Measurements from ENCODE around the gene IFT88. TPM values are rescaled to one million over a fixed set of nuclear protein-coding genes. Genes with fewer than 3 reads are reported as not detected.

Gene IFT88
- total and polyA plus RNA-seq, 2 of the 8 experiments (the other 6 are each of a cell fraction or from before 2014, with no cell fraction given): 1.7 to 5.8 TPM

DNA sequence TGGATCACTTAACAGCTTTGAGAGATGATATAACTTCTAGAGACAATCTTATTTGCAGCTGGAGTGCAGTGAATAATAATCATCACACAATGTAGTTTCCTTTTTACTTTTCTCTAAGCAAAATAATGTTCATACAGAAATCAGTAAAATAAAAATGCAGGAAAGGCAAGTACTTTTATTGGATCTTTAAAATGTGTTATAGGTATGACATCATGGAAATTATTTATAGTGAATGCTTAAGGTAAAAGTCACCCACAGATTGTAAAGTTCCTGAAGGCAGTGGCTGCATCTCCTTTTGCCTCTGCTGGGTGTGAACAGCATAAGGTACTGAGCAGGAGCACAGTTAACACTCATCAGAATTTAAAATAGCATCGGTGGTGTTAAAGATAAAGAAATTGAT, 119.2 kb downstream of the IFT88 start:
- Histone ChIP-seq H3K4me3 (ENCODE audit: extremely low read depth in 1 of 4, insufficient read depth in 2 of 4, low read depth in 3 of 4, low read length in 4 of 4) (no peak overlapping the region), H2AFZ (ENCODE audit: low read length) (no peak overlapping the region), H4K20me1 (replicated peaks in 1 of 2; ENCODE audit: control insufficient read depth in 1 of 2, insufficient read depth in 2 of 2, low read length in 2 of 2) (no peaks in the 10 kb centered on the region), H3K9me3 (ENCODE audit: insufficient read depth in 2 of 2, low read depth in 1 of 2, low read length in 1 of 2) (no peaks in the 10 kb centered on the region), H3K79me1 (ENCODE audit: low read depth, low read length) (no peaks in the 10 kb centered on the region), H3K79me2 (ENCODE audit: control insufficient read depth in 1 of 2, insufficient read depth in 2 of 2, low read length in 2 of 2) (no peaks in the 10 kb centered on the region), H3K4me1 (replicated peaks in 1 of 4; ENCODE audit: control insufficient read depth in 3 of 4, insufficient read depth in 4 of 4, low read length in 3 of 4) (peaks cover 0 to 9% (median 5%) of the 10 kb centered on the region in 4 experiments; a peak in 5 of 7 replicates), H3K9ac (replicated peaks in 1 of 4; ENCODE audit: extremely low read depth in 1 of 4, low read depth in 3 of 4, low read length in 3 of 4) (no peak overlapping the region), H4K8ac (ENCODE audit: extremely low read depth, insufficient read depth, low read length) (no peak overlapping the region), H3K36me3 (ENCODE audit: control insufficient read depth in 2 of 4, insufficient read depth in 4 of 4, low read length in 3 of 4) (no peaks in the 10 kb centered on the region), H3K4ac (replicated peaks; ENCODE audit: insufficient read length, low read depth, low read length) (no peak overlapping the region), H2BK15ac (ENCODE audit: low read length) (no peak overlapping the region), H2BK20ac (ENCODE audit: low read length) (no peak overlapping the region), H2AK5ac (ENCODE audit: low read depth, low read length) (no peak overlapping the region), H3K27ac (ENCODE audit: low read depth, low read length) (no peak overlapping the region), H4K5ac (ENCODE audit: insufficient read length, low read depth, low read length) (no peak overlapping the region), H3K23me2 (ENCODE audit: low read depth, low read length) (no peaks in the 10 kb centered on the region), H3K27me3 (replicated peaks in 1 of 4; ENCODE audit: control insufficient read depth in 3 of 4, extremely low read depth in 1 of 4, insufficient read depth in 3 of 4, low read length in 3 of 4) (no peaks in the 10 kb centered on the region), H3K56ac (replicated peaks; ENCODE audit: insufficient read length, low read depth, low read length) (no peak overlapping the region), H3K18ac (ENCODE audit: extremely low read depth, low read length) (no peak overlapping the region), H2BK12ac (ENCODE audit: low read depth, low read length) (no peak overlapping the region), H3K14ac (ENCODE audit: insufficient read length) (no peak overlapping the region), H4K91ac (replicated peaks; ENCODE audit: insufficient read length, low read length) (no peak overlapping the region), H2BK5ac (ENCODE audit: low read depth, low read length) (no peak overlapping the region), H3K23ac (ENCODE audit: insufficient read length) (no peak overlapping the region), H3K4me2 (ENCODE audit: insufficient read depth in 1 of 2, low read depth in 2 of 2, low read length in 2 of 2) (no peak overlapping the region), H2BK120ac (replicated peaks; ENCODE audit: low read depth, low read length) (no peak overlapping the region)
- no peak for TF ChIP-seq TBP (IDR thresholded peaks at IDR 0.05; ENCODE audit: low read depth, low read length)
- TF ChIP-seq BCL11A (IDR thresholded peaks at IDR 0.05; ENCODE audit: low read depth in 2 of 2, low read length in 2 of 2): no peak
- TF ChIP-seq KDM4A (IDR thresholded peaks at IDR 0.05; ENCODE audit: low read depth, low read length, severe bottlenecking): no peak
- WGBS, 2 experiments (ENCODE audit: extremely low coverage in 1 of 2, insufficient coverage in 1 of 2, insufficient read length in 1 of 2, insufficient replicate concordance in 2 of 2, low coverage in 1 of 2, low lambda C conversion rate in 2 of 2, missing lambda C conversion rate in 1 of 2): 89% methylated on average over 1 of the region's 1 CpG; no CpG with 5 or more reads in 1 of the 2 experiments
- FAIRE-seq (no peak), DNase-seq (ENCODE audit: low read depth in 1 of 2, low spot score in 2 of 2) (no peak)
- ChIA-PET CTCF (ENCODE audit: partially characterized antibody) (no interaction called here), POLR2A (ENCODE audit: partially characterized antibody) (interaction anchor here (1.3 kb wide), 1 partner anchor 14 kb away, joined by 3 read pairs; no protein-coding TSS in a partner anchor)

Data from H1 (cell line).